B cell (primary cell): ENCODE data around the gene GLIPR1L1.

Experiments
- EZH2 ChIP-seq: IDR thresholded peaks from 2 replicates; pipeline ENCODE4 v1.6.1; 2012; ENCODE audit warnings: borderline replicate concordance, low read depth, mild to moderate bottlenecking, moderate library complexity, low read length; ENCODE audit not compliant: insufficient read depth, poor library complexity, severe bottlenecking
- TF ChIP-seq, protein P1 (sequence below): fragments of 200-600 bp; IDR thresholded peaks from one replicate; pipeline ENCODE4 v1.8.0; 2022; ENCODE audit warnings: antibody characterized with exemption, mild to moderate bottlenecking

DNA sequence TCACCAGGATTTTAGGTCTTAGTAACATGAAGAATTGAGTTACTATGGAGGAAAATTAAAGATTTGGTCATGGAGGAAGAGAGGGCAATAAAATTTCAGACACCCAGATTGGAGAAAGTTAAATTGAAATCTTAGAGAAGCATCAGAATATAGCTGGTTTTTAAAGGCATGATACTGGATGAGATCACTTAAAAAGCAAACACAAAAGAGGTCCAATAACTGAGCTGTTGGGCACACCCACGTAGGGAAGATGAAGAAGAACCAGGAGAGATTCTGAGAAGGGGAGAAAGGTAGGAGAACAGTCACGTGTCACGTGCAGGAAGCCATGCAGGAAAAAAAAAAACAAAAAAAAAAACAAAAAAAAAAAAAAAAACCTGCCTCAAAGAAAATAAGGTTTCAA is 23.1 kb upstream of the GLIPR1L1 start:
- TF ChIP-seq, protein P1, sequence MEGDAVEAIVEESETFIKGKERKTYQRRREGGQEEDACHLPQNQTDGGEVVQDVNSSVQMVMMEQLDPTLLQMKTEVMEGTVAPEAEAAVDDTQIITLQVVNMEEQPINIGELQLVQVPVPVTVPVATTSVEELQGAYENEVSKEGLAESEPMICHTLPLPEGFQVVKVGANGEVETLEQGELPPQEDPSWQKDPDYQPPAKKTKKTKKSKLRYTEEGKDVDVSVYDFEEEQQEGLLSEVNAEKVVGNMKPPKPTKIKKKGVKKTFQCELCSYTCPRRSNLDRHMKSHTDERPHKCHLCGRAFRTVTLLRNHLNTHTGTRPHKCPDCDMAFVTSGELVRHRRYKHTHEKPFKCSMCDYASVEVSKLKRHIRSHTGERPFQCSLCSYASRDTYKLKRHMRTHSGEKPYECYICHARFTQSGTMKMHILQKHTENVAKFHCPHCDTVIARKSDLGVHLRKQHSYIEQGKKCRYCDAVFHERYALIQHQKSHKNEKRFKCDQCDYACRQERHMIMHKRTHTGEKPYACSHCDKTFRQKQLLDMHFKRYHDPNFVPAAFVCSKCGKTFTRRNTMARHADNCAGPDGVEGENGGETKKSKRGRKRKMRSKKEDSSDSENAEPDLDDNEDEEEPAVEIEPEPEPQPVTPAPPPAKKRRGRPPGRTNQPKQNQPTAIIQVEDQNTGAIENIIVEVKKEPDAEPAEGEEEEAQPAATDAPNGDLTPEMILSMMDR, result no peak
- TF ChIP-seq EZH2, result no peak
